HepG2 (cell line): ENCODE measurements around the gene PDE9A. TPM values are rescaled to one million over a fixed set of nuclear protein-coding genes. Genes with fewer than 3 reads are reported as not detected.

ENCODE experiments used
- ADNP ChIP-seq: sonication (generic); formaldehyde crosslinking; IDR thresholded peaks from 2 replicates; pipeline ENCODE4 v1.4.0; 2020; ENCODE audit warnings: missing genetic modification reagents
- ATAD3A ChIP-seq: sonication (generic); formaldehyde crosslinking; IDR thresholded peaks from 2 replicates; pipeline ENCODE4 v1.4.0; 2020; ENCODE audit warnings: missing genetic modification reagents
- ATF6 ChIP-seq: sonication (generic); formaldehyde crosslinking; conservative IDR thresholded peaks from 2 replicates; pipeline ENCODE4 v1.4.0; 2020; ENCODE audit warnings: missing genetic modification reagents
- E2F1 ChIP-seq: sonication (generic); formaldehyde crosslinking; IDR thresholded peaks from 2 replicates; pipeline ENCODE4 v1.5.0; 2020; ENCODE audit warnings: missing genetic modification reagents
- IRF1 ChIP-seq: sonication (generic); formaldehyde crosslinking; IDR thresholded peaks from 2 replicates; pipeline ENCODE4 v1.4.0; 2020; ENCODE audit warnings: low read depth, mild to moderate bottlenecking, missing genetic modification reagents
- MAF1 ChIP-seq: sonication (generic); formaldehyde crosslinking; IDR thresholded peaks from 2 replicates; pipeline ENCODE4 v1.5.0; 2020; ENCODE audit warnings: missing genetic modification reagents, borderline replicate concordance
- PHF5A ChIP-seq: IDR thresholded peaks from one replicate; pipeline ENCODE4 v1.6.1; 2018; ENCODE audit warnings: low read depth, missing genetic modification reagents; ENCODE audit not compliant: unreplicated experiment
- SALL1 ChIP-seq: sonication (generic); formaldehyde crosslinking; IDR thresholded peaks from 2 replicates; pipeline ENCODE4 v1.8.0; 2022; ENCODE audit warnings: mild to moderate bottlenecking, missing genetic modification reagents
- TBX3 ChIP-seq: fragments of 450-650 bp; IDR thresholded peaks from 2 replicates; pipeline ENCODE4 v1.6.1; 2017; ENCODE audit warnings: antibody characterized with exemption, mild to moderate bottlenecking, inconsistent platforms, borderline replicate concordance
- TOPORS ChIP-seq: sonication (generic); formaldehyde crosslinking; IDR thresholded peaks from 2 replicates; pipeline ENCODE4 v1.8.0; 2023; ENCODE audit warnings: mild to moderate bottlenecking, missing genetic modification reagents
- ZIK1 ChIP-seq: sonication (generic); formaldehyde crosslinking; IDR thresholded peaks from 2 replicates; pipeline ENCODE4 v1.5.0; 2020; ENCODE audit warnings: mild to moderate bottlenecking, low read depth, missing genetic modification reagents, borderline replicate concordance
- ZNF263 ChIP-seq: sonication (generic); formaldehyde crosslinking; IDR thresholded peaks from 2 replicates; pipeline ENCODE4 v1.4.0; 2020; ENCODE audit warnings: missing genetic modification reagents
- ZNF318 ChIP-seq: sonication (generic); formaldehyde crosslinking; IDR thresholded peaks from 2 replicates; pipeline ENCODE4 v1.4.0; 2020; ENCODE audit warnings: mild to moderate bottlenecking, missing genetic modification reagents
- ZNF468 ChIP-seq: sonication (generic); formaldehyde crosslinking; IDR thresholded peaks from 2 replicates; pipeline ENCODE4 v1.8.0; 2022; ENCODE audit warnings: mild to moderate bottlenecking, moderate library complexity, missing genetic modification reagents
- ZNF552 ChIP-seq: sonication (generic); formaldehyde crosslinking; IDR thresholded peaks from 2 replicates; pipeline ENCODE4 v1.9.0; 2022; ENCODE audit warnings: missing genetic modification reagents, mild to moderate bottlenecking, borderline replicate concordance
- ZNF615 ChIP-seq: sonication (generic); formaldehyde crosslinking; IDR thresholded peaks from 2 replicates; pipeline ENCODE4 v1.5.0; 2020; ENCODE audit warnings: mild to moderate bottlenecking, missing genetic modification reagents, borderline replicate concordance
- ZNF816 ChIP-seq: sonication (generic); formaldehyde crosslinking; IDR thresholded peaks from 2 replicates; pipeline ENCODE4 v1.8.0; 2022; ENCODE audit warnings: missing genetic modification reagents, mild to moderate bottlenecking, borderline replicate concordance
- ZZZ3 ChIP-seq: sonication (generic); formaldehyde crosslinking; IDR thresholded peaks from 2 replicates; pipeline ENCODE4 v1.4.0; 2020; ENCODE audit warnings: missing genetic modification reagents, mild to moderate bottlenecking, borderline replicate concordance
- polyA plus RNA-seq, 8 experiments: library from polyadenylated mRNA; depleted of rRNA in 3 of 8; stranded (reverse) in 7 of 8; unstranded in 1 of 8; fragments of >200 nt; fragmentation: Illumina TruSeq in 4 of 8; extraction: Trizol in 4 of 8; gene quantifications; 2 replicates each; pipeline versions ENCODE4 v1.2.1 to v1.2.3, GENCODE V29; 2011 to 2016; ENCODE audit warnings: low read depth in 4 of 8, missing spikeins in 1 of 8, mixed read lengths in 1 of 8; ENCODE audit not compliant: insufficient read depth in 1 of 8
- total RNA-seq, 5 experiments: library from RNA; depleted of rRNA; stranded (reverse); fragments of >200 nt; fragmentation: Illumina TruSeq; extraction: Trizol; gene quantifications; 2 replicates each; pipeline ENCODE4 v1.2.3, GENCODE V29; 2016; ENCODE audit warnings: low read depth in 1 of 5

The PDE9A gene
- total and polyA plus RNA-seq, 2 of the 13 experiments (the other 11 are each of a cell fraction or from before 2014, with no cell fraction given): 4.6 to 19.7 TPM

GRCh38 chr21:42711667-42712066 is 58.2 kb downstream of the PDE9A start (continued):
- TF ChIP-seq ZNF318 (CRISPR knock-in tag): no peak
- no peak for TF ChIP-seq ZNF816
- 0 out of 2 replicates have a peak, but pooled peaks have one; percentile 7 for TF ChIP-seq ZNF552
- no peak for TF ChIP-seq ZNF468 (CRISPR knock-in tag)
- TF ChIP-seq TOPORS (CRISPR knock-in tag): no peak
- TF ChIP-seq PHF5A (CRISPR knock-in tag): no peak
- TF ChIP-seq ADNP: no peak
- TF ChIP-seq ZIK1 (CRISPR knock-in tag): no peak
- 0 out of 2 replicates have a peak, but pooled peaks have one; percentile 31 for TF ChIP-seq ZNF263 (CRISPR knock-in tag)
- TF ChIP-seq ATAD3A: no peak
- peak; percentile 68; the same call in 1 of the 2 replicates for TF ChIP-seq TBX3
- TF ChIP-seq MAF1 (CRISPR knock-in tag): no peak
- TF ChIP-seq E2F1 (CRISPR knock-in tag): peak; percentile 59; the same call in 1 of the 2 replicates
- TF ChIP-seq ZNF615 (CRISPR knock-in tag): no peak
- TF ChIP-seq IRF1: no peak
- no peak for TF ChIP-seq ATF6 (CRISPR knock-in tag)
- no peak for TF ChIP-seq ZZZ3 (CRISPR knock-in tag)
- TF ChIP-seq SALL1 (CRISPR knock-in tag): peak; percentile 51; the same call in 1 of the 2 replicates
